ENCODE results near the gene MB. TPM values are rescaled to one million over a fixed set of nuclear protein-coding genes. Genes with fewer than 3 reads are reported as not detected.

MB gene
- total and polyA plus RNA-seq, 9 of the 15 experiments (the other 6 are each of a cell fraction or from before 2014, with no cell fraction given), result not detected

DNA sequence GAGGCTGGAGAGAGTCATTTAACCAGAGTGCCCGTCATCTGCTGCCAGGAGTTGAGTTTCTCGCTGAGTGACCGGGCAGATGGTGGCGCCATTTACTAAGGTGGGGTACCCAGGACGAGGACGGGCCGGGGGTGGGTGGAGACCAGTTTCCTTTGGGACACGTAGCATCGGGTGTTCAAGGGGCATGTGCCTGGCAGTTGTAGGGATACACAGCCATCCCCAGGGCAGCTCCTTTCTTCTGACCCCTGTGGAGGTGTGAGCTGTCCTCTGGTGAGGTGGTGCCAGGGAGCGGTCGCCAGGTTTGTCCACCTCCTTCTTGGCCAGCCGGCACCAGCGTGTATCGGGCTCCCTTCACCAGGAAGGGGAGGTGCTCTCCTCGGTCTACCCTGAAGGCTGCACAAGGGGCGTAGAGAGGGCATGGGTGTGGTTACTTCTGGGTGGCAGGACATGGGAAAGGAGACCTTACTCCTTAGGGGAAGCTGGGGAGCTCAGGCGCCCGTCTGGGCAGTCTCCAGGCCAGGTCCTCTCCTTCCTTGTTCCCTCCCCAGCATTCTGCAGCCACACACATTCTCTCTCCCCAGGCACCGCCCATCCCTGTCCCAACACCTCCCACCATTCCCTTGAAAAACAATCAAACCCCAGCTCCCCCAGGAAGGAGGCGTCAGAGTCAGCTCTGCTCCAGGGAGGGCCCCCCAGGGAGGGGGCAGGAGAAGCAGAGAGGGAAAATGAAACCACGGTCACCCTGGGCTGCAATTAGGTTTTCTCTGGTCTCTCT lies 10.3 kb upstream of the MB start (continued):
- TF ChIP-seq, protein P1, sequence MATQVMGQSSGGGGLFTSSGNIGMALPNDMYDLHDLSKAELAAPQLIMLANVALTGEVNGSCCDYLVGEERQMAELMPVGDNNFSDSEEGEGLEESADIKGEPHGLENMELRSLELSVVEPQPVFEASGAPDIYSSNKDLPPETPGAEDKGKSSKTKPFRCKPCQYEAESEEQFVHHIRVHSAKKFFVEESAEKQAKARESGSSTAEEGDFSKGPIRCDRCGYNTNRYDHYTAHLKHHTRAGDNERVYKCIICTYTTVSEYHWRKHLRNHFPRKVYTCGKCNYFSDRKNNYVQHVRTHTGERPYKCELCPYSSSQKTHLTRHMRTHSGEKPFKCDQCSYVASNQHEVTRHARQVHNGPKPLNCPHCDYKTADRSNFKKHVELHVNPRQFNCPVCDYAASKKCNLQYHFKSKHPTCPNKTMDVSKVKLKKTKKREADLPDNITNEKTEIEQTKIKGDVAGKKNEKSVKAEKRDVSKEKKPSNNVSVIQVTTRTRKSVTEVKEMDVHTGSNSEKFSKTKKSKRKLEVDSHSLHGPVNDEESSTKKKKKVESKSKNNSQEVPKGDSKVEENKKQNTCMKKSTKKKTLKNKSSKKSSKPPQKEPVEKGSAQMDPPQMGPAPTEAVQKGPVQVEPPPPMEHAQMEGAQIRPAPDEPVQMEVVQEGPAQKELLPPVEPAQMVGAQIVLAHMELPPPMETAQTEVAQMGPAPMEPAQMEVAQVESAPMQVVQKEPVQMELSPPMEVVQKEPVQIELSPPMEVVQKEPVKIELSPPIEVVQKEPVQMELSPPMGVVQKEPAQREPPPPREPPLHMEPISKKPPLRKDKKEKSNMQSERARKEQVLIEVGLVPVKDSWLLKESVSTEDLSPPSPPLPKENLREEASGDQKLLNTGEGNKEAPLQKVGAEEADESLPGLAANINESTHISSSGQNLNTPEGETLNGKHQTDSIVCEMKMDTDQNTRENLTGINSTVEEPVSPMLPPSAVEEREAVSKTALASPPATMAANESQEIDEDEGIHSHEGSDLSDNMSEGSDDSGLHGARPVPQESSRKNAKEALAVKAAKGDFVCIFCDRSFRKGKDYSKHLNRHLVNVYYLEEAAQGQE (IDR thresholded peaks at IDR 0.05; ENCODE audit: borderline replicate concordance), result peak; percentile 63; the same call in 1 of the 2 replicates
- TF ChIP-seq, protein P1 (CRISPR knock-in tag; IDR thresholded peaks at IDR 0.05; ENCODE audit: low read depth), result no peak
- TF ChIP-seq, protein P2, sequence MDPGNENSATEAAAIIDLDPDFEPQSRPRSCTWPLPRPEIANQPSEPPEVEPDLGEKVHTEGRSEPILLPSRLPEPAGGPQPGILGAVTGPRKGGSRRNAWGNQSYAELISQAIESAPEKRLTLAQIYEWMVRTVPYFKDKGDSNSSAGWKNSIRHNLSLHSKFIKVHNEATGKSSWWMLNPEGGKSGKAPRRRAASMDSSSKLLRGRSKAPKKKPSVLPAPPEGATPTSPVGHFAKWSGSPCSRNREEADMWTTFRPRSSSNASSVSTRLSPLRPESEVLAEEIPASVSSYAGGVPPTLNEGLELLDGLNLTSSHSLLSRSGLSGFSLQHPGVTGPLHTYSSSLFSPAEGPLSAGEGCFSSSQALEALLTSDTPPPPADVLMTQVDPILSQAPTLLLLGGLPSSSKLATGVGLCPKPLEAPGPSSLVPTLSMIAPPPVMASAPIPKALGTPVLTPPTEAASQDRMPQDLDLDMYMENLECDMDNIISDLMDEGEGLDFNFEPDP (CRISPR knock-in tag; IDR thresholded peaks at IDR 0.05), result no peak
- TF ChIP-seq, protein P3, sequence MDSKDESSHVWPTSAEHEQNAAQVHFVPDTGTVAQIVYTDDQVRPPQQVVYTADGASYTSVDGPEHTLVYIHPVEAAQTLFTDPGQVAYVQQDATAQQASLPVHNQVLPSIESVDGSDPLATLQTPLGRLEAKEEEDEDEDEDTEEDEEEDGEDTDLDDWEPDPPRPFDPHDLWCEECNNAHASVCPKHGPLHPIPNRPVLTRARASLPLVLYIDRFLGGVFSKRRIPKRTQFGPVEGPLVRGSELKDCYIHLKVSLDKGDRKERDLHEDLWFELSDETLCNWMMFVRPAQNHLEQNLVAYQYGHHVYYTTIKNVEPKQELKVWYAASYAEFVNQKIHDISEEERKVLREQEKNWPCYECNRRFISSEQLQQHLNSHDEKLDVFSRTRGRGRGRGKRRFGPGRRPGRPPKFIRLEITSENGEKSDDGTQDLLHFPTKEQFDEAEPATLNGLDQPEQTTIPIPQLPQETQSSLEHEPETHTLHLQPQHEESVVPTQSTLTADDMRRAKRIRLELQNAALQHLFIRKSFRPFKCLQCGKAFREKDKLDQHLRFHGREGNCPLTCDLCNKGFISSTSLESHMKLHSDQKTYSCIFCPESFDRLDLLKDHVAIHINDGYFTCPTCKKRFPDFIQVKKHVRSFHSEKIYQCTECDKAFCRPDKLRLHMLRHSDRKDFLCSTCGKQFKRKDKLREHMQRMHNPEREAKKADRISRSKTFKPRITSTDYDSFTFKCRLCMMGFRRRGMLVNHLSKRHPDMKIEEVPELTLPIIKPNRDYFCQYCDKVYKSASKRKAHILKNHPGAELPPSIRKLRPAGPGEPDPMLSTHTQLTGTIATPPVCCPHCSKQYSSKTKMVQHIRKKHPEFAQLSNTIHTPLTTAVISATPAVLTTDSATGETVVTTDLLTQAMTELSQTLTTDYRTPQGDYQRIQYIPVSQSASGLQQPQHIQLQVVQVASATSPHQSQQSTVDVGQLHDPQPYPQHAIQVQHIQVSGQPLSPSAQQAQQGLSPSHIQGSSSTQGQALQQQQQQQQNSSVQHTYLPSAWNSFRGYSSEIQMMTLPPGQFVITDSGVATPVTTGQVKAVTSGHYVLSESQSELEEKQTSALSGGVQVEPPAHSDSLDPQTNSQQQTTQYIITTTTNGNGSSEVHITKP (IDR thresholded peaks at IDR 0.05; ENCODE audit: partially characterized antibody), result peak; percentile 46
- TF ChIP-seq, protein P4, sequence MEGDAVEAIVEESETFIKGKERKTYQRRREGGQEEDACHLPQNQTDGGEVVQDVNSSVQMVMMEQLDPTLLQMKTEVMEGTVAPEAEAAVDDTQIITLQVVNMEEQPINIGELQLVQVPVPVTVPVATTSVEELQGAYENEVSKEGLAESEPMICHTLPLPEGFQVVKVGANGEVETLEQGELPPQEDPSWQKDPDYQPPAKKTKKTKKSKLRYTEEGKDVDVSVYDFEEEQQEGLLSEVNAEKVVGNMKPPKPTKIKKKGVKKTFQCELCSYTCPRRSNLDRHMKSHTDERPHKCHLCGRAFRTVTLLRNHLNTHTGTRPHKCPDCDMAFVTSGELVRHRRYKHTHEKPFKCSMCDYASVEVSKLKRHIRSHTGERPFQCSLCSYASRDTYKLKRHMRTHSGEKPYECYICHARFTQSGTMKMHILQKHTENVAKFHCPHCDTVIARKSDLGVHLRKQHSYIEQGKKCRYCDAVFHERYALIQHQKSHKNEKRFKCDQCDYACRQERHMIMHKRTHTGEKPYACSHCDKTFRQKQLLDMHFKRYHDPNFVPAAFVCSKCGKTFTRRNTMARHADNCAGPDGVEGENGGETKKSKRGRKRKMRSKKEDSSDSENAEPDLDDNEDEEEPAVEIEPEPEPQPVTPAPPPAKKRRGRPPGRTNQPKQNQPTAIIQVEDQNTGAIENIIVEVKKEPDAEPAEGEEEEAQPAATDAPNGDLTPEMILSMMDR (IDR thresholded peaks at IDR 0.05 in 2 of 3, conservative IDR thresholded peaks at IDR 0.05 in 1 of 3; ENCODE audit: insufficient read depth in 2 of 3, low read depth in 1 of 3, low read length in 3 of 3), result peak; percentile 46 to 65 (median 47); a peak in 5 of 6 replicates
- TF ChIP-seq ATF1 (CRISPR knock-in tag; IDR thresholded peaks at IDR 0.05) (no peak), ATF1 (tag; IDR thresholded peaks at IDR 0.05) (peak; percentile 23; the same call in 1 of the 2 replicates), RAD21 (CRISPR knock-in tag; conservative IDR thresholded peaks at IDR 0.05 in 1 of 2, IDR thresholded peaks at IDR 0.05 in 1 of 2) (peak; percentile 33 to 58; a peak in 2 of 4 replicates)
